Omental fat pad (tissue), 4 donors: ENCODE results near the gene OR9Q2. TPM values are rescaled to one million over a fixed set of nuclear protein-coding genes. Genes with fewer than 3 reads are reported as not detected.

Experiments
- ATAC-seq: fragments of 150-250 bp; one replicate; pipeline ENCODE4 v1.9.1; 2016; ENCODE audit warnings: mild to moderate bottlenecking, moderate library complexity; ENCODE audit not compliant: low FRiP score
- DNase-seq: peaks from one replicate; pipeline ENCODE4 v3.0.0-alpha.2; 2019; ENCODE audit warnings: low spot score
- total RNA-seq, 4 donors: library from RNA; depleted of rRNA; stranded (reverse); fragments of >200 nt; gene quantifications; one replicate each; pipeline ENCODE4 v1.1.0, GENCODE V29; 2016
- TF ChIP-seq, protein P1 (sequence below), 3 donors: fragments of 450-650 bp; IDR thresholded peaks; one replicate each; pipeline ENCODE4 v1.5.1; 2016 to 2017; ENCODE audit warnings: antibody characterized with exemption in 3 of 3, mild to moderate bottlenecking in 3 of 3, moderate library complexity in 2 of 3

The OR9Q2 gene, protein sequence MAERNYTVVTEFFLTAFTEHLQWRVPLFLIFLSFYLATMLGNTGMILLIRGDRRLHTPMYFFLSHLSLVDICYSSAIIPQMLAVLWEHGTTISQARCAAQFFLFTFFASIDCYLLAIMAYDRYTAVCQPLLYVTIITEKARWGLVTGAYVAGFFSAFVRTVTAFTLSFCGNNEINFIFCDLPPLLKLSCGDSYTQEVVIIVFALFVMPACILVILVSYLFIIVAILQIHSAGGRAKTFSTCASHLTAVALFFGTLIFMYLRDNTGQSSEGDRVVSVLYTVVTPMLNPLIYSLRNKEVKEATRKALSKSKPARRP
- not detected for total RNA-seq

DNA sequence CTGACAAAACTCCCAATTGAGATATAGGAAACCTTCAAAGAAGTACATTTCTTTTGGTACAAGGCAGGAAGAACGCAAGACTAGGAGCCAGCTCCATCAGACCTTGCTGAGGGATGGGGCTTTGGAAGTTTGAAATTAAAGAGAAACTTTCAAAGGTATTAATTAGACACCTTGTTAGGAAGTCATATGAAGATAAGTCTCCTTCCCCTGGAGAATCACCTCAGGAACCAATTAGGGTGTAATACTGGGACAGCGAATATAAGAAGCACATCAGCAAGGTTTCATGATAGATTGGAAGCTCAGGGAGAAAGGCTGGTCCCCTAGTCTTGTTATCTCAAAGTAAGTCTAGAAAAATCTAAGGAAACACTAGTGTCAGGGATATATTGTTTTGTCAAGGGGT is at the start of gene OR9Q2:
TSS of gene OR9Q2 (plus strand) at position 301 of the 400 bp plus-strand sequence. CDS start 1,421 bp downstream, outside the sequence.
- no peak for DNase-seq
- no peak for ATAC-seq
- TF ChIP-seq, protein P1, sequence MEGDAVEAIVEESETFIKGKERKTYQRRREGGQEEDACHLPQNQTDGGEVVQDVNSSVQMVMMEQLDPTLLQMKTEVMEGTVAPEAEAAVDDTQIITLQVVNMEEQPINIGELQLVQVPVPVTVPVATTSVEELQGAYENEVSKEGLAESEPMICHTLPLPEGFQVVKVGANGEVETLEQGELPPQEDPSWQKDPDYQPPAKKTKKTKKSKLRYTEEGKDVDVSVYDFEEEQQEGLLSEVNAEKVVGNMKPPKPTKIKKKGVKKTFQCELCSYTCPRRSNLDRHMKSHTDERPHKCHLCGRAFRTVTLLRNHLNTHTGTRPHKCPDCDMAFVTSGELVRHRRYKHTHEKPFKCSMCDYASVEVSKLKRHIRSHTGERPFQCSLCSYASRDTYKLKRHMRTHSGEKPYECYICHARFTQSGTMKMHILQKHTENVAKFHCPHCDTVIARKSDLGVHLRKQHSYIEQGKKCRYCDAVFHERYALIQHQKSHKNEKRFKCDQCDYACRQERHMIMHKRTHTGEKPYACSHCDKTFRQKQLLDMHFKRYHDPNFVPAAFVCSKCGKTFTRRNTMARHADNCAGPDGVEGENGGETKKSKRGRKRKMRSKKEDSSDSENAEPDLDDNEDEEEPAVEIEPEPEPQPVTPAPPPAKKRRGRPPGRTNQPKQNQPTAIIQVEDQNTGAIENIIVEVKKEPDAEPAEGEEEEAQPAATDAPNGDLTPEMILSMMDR (IDR thresholded peaks at IDR 0.05), result no peak

DNA sequence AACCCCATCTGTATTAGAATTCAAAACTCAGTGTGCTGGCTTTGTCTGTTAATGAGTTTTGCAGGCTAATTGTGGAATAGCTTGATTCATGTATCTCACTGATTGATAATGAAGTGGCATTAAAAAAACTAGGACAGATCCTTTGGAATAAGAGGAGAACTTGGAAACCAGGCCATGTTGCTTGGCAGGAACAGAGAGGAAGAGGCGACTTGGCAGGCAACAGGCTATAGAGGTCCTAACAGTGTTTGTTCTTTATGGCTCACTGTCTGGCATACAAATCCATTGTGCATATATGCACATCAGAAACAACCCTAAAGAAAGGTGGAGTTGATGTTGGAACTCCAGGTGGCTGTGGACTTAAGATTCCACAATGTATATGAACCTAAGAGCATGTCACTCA is 46.1 kb upstream of the OR9Q2 start:
- ATAC-seq, result no peak
- no peak for DNase-seq
- TF ChIP-seq, protein P1 (IDR thresholded peaks at IDR 0.05), result no peak

DNA sequence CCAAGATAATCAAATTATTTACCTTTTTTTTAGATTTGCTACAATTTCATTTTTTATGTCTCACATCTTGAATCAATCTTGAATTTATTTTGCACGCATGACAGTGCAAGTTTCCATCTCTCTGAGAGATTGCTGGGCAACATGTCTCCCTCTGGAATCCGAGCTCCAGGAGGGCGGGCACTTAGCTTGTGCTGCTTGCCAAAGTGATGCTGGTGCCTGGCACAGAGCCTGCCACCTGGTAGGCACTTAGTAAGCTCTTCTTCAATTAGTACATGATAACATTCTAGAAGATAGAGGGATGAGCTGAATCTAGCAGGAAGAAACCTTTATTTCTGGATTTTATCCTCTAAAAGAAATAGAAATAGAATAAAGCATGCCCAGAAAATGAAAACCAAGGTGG is 36.1 kb upstream of the OR9Q2 start:
- ATAC-seq, result no peak
- TF ChIP-seq, protein P1 (IDR thresholded peaks at IDR 0.05), result no peak
- no peak for DNase-seq

DNA sequence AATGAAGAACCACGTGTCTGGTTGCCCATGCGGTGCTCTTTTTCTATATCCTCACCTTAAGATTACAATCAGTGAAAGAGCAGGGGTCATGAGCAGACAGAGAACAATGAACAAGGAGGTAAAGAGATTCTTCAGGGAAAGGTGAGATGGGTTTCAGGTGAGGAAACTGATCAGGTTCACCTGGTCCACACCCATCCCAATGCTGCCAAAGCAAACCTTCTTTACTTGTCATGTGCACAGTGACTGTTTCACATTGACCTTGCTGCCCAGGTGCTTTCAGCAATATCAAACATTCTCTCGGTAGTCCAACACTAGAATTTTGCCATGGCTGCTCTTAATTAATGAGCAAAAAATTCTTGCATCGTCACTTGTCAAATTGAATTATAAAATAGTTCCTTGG is 24.5 kb upstream of the OR9Q2 start:
- TF ChIP-seq, protein P1 (IDR thresholded peaks at IDR 0.05), result no peak
- ATAC-seq (no peak), DNase-seq (no peak)

DNA sequence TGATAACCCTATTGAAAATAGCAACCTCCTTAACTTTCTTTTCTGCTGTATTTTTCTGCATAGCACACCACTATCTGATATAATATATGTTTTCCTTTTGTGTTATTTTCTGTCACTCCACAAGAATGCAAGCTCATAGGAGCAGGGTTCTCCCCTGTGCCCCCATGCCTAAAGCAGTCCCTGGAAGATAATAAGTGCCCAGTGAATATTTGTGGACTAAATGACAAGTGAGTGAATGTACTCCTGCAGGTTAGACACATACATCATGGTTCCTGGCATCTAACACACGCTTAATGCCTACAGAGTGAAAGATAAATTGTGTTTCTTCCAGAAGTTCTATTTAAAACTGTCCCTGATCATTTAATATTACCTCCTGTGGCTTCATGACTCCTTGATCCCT is 23.9 kb upstream of the OR9Q2 start:
- ATAC-seq, result no peak
- TF ChIP-seq, protein P1 (IDR thresholded peaks at IDR 0.05), result no peak
- DNase-seq, result no peak

DNA sequence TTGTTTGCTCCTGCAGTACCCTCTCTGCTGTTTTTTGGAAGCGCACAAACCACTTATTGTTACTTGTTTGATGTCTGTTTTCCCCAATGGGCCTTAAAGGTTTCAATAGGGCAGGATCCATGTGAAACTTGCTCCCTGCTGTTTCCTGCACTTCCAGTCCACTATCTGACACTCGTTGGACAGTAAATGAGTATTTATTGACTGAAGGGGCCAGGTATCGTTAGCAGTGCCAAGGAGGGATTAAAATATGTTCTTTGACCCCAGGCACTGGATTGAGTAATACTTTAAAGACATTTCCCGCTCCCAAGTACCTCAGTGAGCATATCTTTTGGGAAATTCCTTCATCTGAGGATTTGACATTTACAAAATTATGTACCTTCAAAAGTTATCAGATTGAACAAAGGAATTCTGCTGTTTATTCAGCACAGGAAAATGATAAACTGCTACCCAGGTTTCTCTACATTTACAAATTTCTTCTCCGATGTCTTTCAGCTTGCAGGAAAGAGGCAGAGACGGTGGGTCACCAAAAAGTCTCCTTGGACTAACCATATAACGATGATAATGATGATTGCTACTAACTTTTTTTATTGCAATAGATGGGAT is 23.3 kb upstream of the OR9Q2 start:
- TF ChIP-seq, protein P1 (IDR thresholded peaks at IDR 0.05), result no peak
- DNase-seq, result no peak
- no peak for ATAC-seq
